ENCODE measurements around the gene PLCB4.

DNA sequence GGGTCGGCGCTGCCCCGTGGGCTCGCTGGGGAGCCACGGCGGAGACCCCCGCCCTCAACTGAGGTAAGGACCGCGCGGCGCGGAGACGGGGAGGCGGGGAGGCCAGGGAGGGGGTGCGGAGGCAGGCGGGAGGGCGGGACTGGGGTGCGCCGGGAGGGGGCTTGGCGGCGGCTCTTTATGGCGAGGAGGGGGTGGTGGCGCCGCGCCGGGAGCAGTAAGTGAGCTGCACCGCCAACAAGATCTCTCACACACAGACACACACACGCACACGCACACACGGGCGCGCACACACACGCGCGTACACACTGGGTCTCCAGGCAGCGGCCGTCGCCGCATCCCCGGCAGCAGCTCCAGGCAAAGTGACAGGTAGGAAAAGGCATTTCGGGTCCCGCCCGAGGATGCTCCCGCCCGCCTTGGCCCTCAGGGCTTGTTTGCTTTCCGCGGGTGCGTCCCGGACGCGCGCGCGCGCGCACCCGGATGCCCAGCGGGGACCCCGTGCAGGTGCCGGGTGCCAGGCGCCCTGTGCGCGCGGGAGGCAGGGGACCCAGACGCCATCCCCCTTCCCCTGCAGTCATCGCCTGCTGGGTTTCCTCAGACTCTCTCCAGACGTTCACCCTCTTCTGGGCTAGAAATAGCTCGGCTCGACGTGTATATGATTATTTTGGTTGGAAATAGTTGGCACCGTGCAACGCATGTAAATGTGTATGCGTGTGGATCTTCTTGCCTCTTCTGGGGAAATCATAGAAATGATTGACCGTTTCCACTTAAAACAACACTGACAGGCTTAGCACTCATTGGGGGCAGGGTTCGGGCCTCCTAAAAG is at the start of gene PLCB4:
- TF ChIP-seq, protein P1, sequence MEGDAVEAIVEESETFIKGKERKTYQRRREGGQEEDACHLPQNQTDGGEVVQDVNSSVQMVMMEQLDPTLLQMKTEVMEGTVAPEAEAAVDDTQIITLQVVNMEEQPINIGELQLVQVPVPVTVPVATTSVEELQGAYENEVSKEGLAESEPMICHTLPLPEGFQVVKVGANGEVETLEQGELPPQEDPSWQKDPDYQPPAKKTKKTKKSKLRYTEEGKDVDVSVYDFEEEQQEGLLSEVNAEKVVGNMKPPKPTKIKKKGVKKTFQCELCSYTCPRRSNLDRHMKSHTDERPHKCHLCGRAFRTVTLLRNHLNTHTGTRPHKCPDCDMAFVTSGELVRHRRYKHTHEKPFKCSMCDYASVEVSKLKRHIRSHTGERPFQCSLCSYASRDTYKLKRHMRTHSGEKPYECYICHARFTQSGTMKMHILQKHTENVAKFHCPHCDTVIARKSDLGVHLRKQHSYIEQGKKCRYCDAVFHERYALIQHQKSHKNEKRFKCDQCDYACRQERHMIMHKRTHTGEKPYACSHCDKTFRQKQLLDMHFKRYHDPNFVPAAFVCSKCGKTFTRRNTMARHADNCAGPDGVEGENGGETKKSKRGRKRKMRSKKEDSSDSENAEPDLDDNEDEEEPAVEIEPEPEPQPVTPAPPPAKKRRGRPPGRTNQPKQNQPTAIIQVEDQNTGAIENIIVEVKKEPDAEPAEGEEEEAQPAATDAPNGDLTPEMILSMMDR (optimal IDR thresholded peaks at IDR 0.05 in 1 of 3, IDR thresholded peaks at IDR 0.05 in 1 of 3, conservative IDR thresholded peaks at IDR 0.05 in 1 of 3; ENCODE audit: extremely low read depth in 1 of 3, insufficient read depth in 2 of 3, low read length in 3 of 3), result no peak
- no peak for TF ChIP-seq EZH2 (IDR thresholded peaks at IDR 0.05; ENCODE audit: low read length)
